GM20431 (cell line): ENCODE measurements around the gene LDB3.

Experiments
- in situ Hi-C: fragments of 300-500 bp; cut with MseI, MboI; formaldehyde crosslinking; loops from one replicate; pipeline ENCODE4 v1.15.0; 2020; ENCODE audit warnings: low sequenced_read_pairs; ENCODE audit not compliant: unreplicated experiment

Gene LDB3

DNA sequence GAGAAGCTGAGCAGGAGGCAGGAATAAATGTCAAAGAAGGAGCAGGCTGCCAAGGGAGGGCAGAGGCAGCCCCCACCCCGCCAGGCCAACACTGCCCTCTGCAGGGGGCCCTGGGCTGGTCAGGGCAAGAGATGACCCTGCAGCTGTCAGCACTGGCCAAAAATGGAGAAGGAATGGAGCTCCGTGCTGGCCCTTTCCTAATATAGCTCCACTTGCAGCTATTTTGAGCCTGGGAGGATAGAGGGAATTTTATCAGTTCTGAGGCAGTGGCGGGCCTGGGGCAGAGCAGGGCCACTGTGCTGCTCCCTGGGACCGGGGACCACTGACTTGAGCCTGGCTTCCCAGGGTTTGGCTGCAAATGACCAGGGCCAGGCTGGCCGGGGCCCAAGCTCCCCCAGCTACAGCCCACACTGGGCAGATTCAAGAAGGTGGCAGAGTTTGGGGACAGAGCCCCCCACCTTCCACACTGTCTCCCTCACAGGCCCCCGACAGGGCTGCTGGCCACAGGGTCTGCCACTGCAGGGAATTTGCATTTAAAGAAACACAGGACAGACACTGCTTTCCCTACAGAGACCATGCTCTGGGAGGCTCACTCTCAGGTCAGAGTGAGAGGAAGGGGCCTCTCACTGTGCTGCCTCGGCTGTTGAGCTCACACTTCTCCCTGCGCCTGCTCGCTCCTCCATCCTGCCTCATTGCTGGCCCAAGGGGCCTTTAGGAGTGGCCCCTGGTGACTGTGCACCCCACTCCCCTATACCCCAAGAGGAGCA is 16.2 kb downstream of the LDB3 start:
- in situ Hi-C loops: no loop called here

DNA sequence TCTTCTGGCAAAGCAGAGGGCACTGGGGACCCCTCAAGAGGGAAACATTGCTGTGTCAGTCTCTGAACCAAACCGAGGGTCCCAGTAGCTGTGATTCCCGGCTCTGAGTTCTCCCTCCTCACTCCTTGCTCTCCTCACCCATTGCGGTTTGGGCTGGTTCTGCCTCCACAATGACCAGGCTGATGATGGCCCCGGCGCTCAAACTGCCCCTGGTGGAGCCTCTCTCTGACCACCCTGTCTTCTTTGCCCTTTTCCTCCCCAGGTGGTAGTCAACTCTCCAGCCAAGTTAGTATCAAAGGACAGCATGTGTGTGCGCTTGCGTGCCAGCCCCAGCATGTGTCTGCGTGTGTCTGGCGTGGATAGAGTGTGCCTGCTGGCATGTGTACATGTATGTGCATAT is 17.1 kb downstream of the LDB3 start:
- in situ Hi-C loops: no loop called here

DNA sequence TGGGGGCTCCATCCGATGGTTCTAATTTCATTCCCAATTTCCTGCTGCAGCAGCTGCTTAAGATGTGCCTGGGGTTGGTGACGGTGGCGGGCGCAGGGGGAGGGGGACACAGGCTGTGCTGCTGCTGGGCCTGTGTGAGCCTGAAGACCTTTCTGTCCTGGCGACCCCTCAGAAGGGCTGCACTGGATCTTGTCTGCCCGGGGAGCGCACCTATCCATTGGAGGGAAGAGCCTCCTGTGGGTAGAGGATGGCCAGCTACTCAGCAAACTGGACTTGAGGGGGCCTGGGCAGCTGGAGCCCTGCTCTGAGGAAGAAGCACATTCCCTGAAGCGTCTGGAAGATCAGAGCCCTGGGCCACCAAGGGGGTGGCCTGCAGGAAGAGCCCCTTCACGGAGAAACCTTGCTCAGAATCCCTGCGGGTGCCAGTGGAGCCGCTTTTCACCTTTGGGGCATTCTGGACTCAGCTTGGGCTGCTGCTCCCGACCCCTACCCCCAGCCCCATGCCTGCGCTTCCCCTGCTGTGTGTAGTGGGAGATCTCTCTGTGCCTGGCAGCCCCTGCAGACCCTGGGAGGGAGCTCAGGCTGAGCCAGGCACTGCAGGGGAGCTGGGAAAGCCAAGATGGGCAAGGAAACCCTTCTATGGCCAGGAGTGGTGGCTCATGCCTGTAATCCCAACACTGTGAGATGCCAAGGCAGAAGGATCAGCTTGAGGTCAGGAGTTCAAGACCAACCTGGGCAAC is 17.8 kb downstream of the LDB3 start:
- in situ Hi-C loops: no loop called here

DNA sequence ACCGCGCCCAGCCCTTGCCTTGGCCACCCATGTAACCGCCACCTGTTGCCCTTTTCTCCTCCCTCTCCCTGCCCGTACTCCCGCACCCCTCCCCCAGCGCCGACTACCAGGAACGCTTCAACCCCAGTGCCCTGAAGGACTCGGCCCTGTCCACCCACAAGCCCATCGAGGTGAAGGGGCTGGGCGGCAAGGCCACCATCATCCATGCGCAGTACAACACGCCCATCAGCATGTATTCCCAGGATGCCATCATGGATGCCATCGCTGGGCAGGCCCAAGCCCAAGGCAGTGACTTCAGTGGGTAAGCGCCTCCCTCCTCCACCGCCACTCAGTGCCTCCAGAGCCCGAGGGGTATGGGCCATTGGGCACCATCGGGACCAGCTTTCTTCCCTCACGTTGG is 18.7 kb downstream of the LDB3 start:
- in situ Hi-C loops: no loop called here

DNA sequence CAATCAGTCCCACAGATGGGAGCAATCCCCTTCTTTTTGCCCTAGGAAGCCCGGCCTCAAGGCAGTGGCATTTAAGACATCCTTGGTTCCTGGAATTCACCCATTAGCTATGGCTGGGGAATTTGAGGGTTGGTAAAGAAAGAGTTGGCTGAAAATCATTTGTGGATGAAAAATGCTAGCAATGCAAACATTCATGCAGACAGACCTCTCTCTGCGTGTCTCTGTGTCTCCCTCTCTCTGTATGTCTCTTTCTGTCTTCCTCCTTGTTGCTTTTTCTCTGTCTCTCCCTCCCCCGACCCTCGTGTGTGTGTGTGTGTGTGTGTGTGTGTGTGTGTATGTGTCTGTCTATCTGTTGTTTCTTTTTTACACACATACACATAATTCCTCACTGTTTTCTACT is 19.4 kb downstream of the LDB3 start:
- in situ Hi-C loops: no loop called here

DNA sequence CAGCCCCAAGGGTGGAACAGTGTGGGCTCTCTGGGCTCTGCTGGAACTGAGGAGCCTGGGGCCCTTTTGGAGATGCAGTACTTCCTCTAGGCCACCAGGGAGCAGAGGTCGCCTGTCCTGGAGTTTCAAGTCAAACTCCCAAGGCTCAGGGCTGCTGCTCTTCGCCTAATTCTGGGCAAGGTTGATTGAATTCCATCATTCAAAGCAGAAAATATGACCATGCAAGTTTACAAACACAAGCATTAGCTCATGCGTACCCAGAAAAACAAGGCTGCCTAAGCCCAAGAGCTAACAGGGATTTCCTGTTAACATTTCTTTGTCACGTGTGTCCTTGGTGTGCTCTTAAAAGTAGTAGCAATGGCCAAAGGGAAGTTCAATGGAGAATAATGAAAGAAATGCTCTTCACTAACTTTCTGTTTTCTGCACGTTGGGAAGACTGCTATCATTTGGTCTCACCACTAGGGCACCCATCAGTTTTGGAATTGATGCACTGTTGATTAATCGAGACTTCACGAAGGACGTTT is 20.1 kb downstream of the LDB3 start:
- in situ Hi-C loops: no loop called here

DNA sequence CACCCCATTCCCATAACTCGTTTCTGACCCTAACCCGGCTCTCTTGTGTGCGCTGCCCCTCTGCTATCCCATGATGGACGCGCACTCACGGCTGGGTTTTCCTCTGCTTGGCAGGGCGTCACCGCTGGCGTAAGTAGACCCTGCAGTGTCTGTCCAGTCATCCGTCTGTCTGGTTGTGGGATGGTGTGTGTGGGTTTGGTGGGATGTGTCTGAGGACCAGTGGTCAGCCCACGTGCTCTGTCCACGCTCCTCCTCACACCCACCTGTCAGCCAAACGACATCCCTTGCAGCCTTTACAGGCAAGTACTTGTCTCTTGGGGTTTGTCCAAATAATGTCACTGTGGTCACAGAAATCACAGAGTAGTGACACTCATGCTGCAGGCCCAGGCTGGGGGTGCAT is 20.8 kb downstream of the LDB3 start:
- in situ Hi-C loops: no loop called here

DNA sequence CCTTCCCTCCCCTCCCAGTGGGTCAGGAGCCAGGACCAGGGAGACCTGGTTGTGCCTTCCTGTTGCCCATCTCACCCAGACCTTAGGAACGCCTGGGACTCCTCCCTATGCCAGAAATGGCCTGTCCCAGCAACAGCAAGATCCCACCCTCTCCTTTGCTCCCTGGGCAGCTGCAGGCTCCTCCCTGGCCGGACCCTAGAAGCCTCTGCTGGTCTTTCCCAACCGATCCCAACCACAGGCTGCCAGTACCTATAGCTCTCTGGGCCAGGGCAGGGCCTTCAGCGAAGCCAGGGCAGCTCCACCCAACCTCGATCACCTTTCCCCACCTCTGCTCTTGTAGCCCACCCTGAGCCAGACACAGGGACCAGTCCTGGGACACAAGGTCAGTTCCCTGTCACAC is 21.9 kb downstream of the LDB3 start:
- in situ Hi-C loops: no loop called here

DNA sequence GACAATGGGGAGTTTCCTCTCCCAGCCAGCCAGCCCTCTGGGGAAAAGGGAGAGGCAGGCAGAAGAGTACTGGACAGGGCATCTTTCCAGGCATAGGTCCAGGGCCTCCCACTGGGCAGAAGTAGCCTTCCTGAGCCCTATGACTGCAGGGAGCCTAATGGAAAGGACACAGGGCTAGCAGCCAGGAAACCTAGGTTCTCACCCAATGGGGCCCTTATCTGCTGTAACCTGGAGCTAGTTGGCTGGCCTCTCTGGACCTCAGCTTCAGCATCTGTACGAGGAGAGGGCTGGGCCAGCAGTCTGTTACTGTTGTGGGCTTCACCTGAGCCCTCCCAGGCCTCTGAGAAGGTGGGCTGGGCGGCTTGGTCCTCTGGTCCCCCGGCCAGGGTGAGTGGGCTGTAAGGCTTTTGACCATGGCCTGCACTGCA is 22.4 kb downstream of the LDB3 start:
- in situ Hi-C loops: no loop called here

DNA sequence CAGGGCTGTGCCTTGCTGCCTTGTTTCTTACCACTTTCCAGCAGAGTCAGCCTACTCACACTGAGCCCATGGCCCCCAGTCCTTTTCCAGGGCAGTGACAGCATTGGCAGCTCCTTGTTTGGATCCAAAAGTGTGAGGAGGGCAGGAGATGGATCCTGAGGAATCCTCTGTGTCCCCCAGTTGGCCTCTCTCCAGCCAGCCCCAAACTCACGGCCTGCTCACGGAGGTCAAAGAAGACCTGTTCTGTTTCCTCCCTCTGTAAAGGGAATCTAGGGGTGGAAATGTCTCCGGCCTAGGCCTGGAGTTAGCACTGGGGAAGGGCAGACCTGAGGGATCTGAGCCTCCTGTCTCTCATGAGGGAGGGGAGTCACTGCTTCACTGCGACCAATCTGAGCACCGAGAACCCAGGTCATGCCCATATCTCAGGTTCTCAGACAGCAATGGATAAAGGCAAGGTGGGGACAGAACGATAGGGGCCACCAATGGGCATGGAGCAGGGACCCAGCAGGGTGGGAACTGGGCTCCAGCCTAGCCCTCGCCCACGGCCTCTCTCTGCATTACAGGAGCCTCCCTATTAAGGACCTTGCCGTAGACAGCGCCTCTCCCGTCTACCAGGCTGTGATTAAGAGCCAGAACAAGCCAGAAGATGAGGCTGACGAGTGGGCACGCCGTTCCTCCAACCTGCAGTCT is 23.2 kb downstream of the LDB3 start:
- in situ Hi-C loops: no loop called here

DNA sequence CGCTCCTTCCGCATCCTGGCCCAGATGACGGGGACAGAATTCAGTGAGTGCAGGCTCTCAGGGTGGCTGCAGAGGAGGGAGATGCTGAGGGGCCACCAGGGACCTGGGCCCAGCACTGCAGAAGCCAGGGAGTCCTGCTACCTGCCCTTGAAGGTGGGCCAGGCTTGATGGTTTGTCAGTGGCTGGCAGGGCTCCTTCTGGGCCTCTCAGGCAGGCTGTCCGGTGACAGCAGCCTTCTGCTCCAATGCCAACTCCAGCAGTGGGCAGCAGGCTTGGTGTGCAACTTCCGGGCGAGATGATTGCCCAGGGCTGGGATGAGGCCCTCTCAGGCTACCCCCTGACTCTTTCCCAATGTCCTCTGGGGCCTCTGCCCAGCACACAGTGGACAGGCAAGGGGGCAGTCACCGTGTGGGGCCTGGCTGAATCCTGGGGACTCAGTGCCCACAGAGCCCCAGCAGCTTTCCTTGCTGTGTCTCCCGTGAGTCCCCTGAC is 23.8 kb downstream of the LDB3 start:
- in situ Hi-C loops: no loop called here

DNA sequence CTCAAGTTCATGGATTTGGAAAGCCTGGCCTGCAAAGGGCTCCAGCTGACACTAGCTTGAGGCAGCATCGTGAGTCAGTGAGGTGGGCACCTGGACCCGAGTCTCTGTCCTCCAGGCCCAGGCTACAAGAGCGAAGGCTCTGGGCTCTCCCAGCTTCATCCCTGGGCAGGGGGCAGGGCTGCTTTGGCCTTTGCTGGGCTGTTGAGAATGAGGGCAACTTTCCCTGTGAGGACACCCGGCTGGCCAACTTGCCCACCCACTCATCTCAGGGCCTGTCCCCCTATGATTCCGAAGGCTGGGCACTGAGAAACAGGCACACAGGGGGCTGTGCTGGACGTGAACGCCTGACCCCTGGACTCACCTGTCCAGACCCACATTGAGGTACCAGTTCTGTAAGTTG is 24.4 kb downstream of the LDB3 start:
- in situ Hi-C loops: no loop called here

DNA sequence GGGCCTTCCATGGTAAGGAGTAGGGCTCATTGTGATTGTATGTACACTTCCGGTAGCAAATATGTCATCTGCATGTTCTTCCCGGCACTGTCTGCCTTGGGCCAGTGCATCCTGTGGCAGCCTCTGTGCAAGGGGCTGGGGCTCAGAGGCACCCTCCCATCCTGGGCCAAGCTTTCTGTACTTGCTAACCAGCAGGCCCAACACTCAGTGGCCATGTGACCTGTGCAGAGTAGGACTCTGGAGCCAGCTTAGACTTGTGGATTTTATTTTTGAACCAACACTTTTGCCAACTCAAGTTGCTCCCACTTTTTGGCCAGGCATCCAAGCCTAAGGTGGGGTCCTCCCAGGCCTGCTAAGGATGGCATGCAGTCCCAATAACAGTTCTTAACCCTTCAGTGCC is 25.0 kb downstream of the LDB3 start:
- in situ Hi-C loops: no loop called here

DNA sequence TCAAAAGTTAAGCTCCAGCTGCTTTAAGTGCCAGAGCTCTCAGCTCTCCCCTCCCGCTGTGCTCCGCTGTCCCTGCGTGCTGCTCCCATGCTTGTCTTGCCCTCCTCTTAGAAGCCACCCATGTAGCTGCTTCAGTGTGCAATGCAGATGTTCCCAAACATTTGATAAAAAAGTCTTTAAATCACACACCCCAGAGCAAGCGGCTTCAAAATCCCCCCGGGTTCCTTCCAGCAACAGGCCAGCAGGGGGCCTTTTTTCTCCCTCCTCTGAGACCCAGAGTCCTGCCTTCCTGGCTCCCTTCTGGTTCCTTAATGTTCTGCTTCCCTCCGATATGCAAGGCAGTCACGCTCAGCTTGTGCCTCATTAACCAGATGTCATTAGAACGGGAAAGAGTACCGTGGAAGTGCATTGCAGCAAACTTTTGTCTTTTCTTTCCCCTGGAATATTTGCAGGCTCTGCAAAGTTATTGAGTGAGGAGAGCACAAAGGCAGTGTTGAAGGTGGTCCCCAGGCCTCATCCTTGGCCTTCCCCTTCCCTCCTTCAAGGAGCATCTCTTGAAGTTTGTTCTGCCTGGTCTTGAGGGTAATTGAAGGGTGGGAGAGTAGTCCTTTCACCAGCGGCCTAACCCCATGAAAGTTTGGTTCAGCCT is 25.5 kb downstream of the LDB3 start:
- in situ Hi-C loops: no loop called here

DNA sequence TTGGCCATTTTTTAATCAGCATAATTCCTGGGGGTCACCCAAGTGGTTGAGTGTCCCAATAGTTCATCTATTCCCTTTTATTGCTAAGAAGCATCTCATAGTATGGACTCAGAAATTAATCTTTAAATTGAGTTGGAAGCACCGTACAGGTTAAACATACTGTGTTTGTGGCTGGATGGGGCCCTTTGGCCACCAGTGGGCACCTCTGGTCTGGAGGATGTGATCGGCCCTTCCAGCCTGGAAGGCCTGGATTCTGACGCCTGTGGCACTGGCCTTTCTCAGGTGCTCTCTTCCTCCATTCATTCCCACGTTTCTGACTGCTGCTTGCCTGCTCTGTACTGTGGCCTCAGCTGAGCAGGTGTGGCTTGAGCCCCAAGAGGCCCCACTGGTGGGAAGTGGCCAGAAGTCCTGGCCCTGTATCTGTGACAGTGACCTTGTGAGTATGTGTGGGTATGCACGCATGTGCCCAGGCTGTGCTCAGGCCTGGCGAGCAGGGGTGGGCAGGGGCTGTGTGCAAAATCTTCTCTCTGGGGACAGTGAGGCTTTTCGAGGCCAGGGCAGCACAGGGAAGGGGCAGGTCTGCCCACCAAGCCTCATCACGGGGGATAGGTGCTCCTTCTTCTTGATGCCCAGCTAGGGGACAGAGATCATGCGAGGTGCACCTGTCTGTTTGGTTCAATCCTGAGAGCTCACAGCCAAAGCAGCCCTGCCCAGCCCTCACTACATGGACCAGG is 30.1 kb downstream of the LDB3 start:
- in situ Hi-C loops: no loop called here

DNA sequence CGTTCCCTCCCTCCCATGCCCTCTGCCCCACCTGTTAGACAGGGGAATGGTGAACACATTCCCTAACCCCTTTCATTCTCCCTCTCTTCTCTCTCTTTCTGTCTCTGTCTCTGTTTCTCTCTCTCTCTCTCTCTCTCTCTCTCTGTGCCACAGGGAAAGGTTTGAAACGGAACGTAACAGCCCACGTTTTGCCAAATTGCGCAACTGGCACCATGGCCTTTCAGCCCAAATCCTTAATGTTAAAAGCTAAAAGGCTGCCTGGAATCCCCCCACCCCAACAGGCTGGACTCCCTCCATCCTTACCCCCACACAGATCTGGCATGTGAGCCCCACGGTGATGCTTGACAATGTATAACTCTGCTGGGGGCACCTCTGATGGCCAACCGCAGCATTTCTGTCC is 30.8 kb downstream of the LDB3 start:
- in situ Hi-C loops: no loop called here

DNA sequence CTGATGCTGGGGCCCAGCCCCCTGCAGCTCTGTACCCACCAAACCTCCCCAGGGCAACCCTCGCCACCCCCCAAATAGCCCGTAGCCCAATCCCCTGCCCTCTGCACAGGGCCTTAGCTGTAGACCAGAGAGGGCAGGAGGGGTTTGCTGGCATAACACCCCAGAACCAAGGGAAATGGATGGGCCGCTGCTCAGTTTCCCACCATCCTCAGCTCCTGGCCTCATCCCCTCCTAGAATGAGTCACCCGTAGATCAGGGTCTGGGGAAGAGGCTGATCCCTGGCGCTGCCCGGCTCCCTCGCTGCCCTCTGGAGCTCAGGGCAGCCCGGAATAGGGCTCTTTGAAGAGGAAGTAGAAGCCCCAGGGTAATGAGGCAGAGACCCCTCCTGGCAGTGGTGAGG is 31.2 kb downstream of the LDB3 start:
- in situ Hi-C loops: no loop called here

DNA sequence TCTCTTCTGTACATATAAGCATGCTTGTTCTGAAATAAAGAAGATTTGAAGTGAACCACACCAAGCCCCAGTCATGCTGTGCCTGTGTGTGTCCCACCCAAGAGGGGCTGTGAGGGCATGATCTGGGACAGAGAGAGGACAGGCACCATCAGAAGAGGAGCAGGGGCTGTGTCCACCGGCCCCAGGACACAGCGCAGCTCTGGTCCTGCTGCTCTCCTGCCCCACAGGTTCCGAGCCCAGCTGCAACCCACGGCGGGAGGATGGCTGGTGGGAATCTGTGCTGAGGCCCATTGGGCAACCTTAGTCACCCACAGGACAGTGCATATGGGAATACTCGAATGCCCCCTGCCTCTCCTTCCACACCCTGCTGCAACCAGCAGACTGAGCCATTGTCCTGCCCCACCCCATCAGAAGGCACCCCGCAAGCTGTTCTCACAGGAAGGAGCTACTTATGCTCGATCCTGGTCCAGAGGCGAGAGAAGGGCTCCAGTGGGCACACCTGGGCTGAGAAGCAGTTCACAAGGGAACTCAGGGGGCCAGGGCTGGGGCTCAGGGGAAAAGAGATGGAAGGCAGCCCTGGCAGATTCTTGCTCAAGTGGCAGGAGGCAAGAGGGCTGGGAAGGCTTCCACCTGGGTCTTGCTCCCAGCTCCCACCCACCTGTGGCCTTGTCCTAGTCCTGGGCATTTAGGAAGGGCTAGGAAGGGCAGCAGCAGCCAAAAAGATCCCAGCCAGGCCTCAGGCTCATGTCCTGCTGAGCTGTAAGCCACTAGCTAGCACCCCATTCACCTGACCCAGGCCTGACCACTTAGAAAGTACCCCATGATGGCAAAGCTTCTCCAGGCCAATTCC is 31.9 kb downstream of the LDB3 start:
- in situ Hi-C loops: loop anchor here (10.0 kb wide), 1 partner anchor 195 kb away; no protein-coding TSS in a partner anchor
